NK-92 (cell line): Measurements from ENCODE around the gene AGPAT3.

Source experiments
- DNase-seq: peaks from one replicate; lab custom pipeline; 2025; ENCODE audit not compliant: unreplicated experiment; lab: John Stamatoyannopoulos, UW

Gene AGPAT3

DNA sequence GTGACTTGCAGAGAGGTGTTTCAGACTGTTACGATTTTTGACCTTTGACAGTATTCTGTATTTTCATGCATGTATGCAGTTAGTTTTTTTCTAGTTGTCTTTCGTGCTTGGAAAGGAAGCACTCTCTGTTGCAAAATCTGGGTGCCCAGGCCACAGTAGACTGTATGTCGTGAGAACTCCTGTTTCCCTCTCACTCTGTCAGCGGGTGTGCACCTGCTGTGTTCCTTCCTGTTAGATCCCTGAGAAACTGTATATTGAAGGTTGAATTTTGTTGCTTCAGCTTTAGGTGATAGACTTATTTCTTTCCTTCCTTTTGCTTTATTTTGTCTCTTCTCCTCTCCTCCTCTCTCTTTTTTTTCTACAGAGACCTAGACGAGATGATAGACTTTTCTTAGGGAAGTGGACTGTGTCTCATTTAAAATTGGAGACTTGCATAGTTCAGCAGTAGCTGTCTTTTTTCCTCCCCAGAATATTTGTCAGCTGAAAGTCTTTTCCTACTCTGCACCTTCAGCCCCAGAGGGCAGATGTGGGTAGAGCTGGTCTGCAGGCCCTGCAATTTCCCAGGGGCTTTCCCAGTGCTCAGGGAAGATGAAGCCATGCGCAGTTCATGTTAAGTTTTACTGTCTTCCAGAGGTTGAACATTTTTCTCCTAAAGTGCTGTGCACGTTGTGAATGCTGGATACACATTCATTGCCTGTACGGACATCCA is 148.5 kb downstream of the AGPAT3 start:
- no peak for DNase-seq

DNA sequence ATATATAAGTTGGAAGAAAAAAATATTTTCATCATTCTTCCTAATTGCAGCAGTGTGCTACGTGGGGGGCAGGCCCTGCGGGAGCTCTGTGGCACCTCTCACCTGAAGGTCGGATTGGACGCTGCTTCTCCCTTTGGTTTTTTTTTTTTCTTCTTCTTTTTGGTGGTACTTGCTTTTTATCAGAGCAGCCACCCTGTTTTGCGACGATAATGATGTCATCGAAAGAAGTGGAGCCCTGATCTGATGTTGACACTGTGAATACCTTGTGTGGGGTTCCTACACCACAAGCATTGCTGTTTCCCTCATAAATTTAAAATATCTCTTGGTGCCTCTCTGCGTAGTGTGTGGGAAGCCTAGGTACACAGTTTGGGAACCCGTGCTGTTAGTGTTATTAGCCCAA is 152.6 kb downstream of the AGPAT3 start:
- DNase-seq: no peak

DNA sequence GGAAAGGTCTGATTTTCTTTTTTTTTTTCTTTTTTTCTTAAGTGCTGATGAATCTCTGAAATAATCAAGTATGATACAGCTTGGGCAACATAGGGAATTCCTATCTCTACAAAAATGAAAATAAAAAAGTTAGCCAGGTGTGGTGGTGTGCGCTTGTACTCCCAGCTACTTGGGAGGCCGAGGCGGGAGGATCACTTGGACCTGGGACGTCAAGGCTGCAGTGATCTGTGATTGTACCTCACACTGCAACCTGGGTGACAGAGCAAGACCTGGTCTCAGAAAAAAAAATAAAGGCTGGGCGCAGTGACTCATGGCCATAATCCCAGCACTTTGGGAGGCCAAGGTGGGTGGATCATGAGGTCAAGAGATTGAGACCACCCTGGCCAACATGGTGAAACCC is 153.1 kb downstream of the AGPAT3 start:
- DNase-seq: no peak

DNA sequence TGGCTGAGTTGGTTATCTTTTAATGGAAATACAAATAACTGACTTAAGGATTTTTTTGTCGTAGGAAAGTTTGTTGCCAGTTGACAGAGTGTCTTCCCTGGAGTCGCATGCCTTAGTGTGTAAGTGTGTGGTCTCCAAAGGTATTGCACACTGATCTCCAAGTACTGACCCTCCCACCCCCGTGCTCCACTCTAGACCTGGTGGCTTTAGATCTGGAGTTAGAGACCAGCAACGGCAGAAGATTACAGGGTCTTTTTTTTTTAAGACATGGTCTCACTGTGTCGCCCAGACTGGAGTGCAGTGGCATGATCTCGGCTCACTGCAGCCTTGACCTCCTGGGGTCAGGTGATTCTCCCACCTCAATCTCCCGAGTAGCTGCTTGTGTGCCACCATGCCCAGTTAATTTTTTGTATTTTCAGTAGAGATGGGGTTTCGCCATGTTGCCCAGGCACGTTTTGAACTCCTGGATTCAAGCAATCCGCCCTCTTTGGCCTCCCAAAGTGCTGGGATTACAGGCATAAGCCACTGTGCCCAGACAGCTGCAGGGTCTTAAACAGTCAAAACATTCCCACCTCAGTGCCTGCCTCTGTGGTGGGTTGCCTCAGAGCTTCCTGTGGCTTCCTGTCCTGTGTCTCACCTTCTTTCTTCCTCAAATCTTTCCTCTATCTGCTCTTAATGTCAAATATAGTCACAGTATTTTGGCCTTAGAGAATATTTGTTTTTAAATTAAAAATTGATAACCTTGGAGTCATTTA is 154.0 kb downstream of the AGPAT3 start:
- no peak for DNase-seq

DNA sequence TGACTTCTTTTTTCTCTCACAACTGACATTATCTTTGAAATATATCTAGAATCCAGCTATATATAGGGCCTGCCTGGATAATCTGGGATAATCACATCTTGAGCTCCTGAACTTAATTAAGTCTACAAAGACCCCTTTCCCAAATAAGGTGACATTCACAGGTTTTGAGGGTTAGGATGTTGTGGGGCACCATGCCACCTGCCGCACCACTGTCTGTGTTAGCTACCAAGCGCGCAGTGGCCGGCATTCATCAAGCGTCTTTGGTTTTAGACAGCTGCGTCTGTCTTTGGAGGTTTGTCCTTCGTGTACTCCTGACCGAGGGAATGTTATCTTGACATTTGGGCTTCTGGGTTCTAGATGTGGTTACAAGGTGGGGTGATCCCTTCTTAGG is 154.5 kb downstream of the AGPAT3 start:
- DNase-seq: no peak

DNA sequence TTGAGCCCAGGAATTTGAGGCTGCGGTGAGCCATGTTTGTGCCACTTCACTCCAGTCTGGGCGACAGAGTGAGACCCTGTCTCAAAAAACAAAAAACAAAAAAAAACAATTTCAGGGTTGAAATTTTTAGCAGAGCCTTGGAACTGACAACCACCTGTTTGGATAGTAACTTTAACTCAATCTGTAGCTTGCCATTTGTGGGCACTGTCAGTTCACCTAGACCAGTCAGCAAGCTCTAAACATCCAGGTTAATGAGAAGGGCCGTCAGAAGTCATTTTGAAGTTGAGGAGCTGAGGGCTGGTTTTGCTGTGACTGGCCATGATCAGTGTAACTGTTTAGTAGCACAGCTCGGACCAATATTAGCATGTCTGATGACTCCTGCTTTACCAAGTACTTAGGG is 155.5 kb downstream of the AGPAT3 start:
- no peak for DNase-seq

DNA sequence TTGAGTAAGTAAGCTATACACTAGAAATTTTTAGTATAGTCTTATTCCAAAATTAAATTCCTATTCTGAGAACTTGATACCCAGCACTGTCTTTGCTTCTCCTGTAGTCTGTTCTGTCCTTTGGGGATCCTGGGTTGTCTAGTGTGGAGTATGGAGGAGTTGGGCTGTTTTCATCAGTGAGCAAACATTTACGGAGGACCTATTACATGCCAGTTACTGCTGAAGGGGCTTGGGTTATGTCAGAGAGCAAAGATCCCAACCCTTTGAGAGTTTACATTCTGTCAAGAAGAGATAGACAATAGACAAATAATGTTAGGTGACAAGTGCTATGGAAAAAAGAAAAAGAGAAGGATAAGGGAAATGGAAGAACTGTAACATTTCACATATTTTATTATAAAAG is 156.0 kb downstream of the AGPAT3 start:
- no peak for DNase-seq

DNA sequence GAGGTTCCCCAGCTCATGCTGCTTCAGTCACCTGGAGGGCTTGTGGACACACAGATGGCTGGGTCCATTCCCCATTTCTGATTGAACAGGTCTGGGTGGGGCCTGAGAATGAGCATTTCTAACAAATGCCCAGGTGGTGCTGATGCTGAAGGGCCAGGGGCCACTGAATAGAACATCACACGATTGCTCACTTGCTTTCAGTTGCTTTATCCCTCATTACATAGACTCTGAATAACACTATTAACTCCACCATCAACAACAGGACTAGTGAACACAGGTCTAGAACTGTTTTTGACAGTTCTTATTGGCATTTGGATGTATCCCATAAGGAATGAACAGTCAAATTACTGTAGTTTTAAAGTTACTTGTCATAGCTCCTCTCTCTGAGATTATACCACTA is 159.2 kb downstream of the AGPAT3 start:
- no peak for DNase-seq

DNA sequence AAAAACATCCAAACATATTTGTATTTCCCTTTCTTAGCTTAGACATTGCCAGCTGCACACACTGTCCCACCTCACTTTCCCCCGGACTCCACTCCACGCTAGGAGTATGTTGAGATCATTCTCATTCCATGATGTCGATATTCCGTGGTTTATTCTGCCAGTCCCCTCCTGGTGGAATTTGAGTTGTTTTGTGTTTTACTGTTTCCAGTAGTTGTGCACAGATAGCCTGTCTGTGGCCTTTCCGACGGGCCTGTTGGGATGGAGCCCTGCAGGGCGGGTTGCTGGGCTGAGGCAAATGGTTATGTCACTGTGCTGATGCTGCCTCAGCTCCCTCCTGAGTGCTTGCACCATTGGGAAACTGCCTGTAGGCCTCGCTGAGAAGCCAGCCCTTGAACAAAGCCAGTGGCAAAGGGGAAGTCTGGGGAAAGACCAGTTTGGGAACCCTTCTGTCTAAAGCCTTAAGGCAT is 159.9 kb downstream of the AGPAT3 start:
- no peak for DNase-seq

DNA sequence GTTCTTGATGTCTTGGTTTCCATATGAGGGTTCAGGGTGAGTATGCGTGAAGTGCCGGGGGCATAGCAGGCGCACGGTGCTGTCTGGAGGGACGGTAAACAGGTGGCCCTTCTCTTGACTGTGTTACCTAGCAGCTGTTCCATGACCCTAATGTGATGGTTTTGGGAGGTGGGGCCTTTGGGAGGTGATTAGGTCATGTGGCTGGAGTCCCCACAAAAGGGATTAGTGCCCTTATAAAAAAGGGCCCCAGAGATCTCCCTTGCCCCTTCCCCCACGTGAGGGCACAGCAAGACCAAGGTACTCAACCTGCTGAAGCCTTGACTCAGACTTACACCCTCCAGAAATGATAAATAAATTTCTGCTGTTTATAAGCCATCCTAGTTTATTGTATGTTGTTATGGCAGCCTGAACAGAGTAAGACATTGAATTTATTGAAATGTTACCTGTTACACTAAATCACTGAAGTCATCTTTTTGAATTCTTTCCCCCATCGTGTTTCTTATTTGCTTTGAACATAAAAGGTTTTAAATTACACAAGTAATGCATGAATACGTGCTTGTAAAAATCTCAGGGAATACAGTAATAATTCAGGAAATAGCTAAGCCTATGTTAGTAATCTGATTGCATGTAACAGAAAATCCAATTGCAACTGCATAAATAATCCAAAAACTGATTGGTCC is 162.7 kb downstream of the AGPAT3 start:
- DNase-seq: no peak

DNA sequence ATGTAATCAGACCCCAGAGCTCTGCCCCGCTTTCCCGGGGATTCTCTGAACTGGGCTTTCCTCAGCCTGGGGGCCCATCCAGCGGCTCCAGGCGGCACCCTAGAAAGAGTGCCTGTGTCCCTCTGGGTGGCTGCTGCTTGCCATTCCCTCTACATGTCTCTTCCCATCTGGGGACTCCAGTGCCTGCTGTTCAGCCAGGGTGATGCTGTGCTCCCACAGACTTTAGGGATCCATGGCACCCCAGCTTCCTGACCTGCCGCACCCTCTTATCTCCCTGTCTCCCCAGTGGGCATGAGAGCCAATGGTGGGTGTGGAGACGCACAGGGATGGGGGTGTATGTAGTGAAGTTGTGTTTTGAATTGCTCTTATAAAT is 163.2 kb downstream of the AGPAT3 start:
- no peak for DNase-seq

DNA sequence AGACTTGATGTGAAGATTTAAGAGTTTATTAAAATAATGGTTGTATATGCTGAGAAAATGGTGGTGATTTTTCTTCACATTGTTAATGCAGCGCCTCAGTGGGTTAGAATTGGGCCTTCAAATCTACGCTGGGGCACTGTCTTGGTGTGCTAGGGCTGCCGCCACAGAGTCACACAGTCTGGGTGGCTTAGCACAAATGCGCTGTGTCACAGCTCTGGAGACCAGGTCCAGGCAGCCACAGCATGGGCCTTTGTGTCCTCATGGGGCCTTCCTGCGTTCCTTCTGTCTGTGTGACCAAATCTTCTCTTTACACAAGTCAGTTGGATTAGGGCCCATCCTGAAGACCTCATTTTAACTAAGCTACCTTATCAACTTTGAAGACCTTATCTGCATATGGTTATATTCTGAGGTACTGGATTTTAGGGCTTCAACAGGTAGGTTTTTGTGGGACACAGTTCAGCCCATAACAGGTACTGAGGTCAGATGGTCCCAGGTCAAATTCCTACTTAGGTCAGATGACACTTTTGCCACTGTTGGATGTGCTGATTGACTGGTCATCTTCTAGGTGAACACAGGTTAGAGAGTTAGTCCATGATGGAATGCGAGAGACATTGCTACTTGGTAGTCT is 164.6 kb downstream of the AGPAT3 start:
- no peak for DNase-seq

DNA sequence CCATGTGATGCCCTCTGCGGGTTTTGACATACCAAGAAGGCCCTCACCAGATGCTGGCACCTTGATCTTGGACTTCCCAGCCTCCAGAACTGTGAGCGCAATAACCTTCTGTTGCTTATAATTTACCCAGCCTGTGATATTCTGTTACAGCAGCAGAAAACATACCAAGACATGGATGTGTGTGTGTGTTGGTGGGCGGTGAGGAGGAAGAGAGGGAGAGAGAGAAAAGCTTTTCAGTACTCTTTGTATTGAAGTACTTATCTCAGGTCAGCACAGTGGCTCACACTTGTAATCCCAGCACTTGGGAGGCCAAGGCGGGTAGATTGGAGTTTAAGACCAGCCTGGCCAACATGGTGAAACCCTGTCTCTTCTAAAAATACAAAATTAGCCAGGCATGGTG is 170.2 kb downstream of the AGPAT3 start:
- no peak for DNase-seq
